SK-N-MC (cell line): ENCODE measurements around the gene TRAF7.
"Not testable (repeated sequence)": the region's sequence is repeated elsewhere in the genome, so short reads cannot be mapped to it uniquely, and the experiment has no call there.

Source experiments
- EZH2 ChIP-seq: fragments of 200-600 bp; sonication (generic); IDR thresholded peaks from one replicate; pipeline ENCODE4 v1.6.1; 2017; ENCODE audit warnings: antibody characterized with exemption
- POLR2AphosphoS5 ChIP-seq: IDR thresholded peaks from 2 replicates; pipeline ENCODE4 v1.6.1; 2012; ENCODE audit warnings: mild to moderate bottlenecking, low read depth, low read length, borderline replicate concordance

GRCh38 chr16:2203119-2203688 lies 47.6 kb downstream of the TRAF7 start:
- TF ChIP-seq POLR2AphosphoS5, EZH2: not testable (repeated sequence)
